Liver (tissue), 9 donors: ENCODE results near the gene SLC25A42. TPM values are rescaled to one million over a fixed set of nuclear protein-coding genes. Genes with fewer than 3 reads are reported as not detected.

Source experiments
- DNase-seq: peaks from one replicate; pipeline ENCODE4 v3.0.0-alpha.2; 2017; ENCODE audit warnings: low spot score
- H3K27ac ChIP-seq, 2 donors: one replicate each; pipeline ENCODE4 v1.7.0; 2013; ENCODE audit warnings: inconsistent platforms in 2 of 2, low read length in 2 of 2, control low read depth in 1 of 2, low read depth in 1 of 2, mild to moderate bottlenecking in 1 of 2
- H3K27me3 ChIP-seq, 4 donors: one replicate each; pipeline versions ENCODE4 v1.6.1 to v1.7.0; 2013; ENCODE audit warnings: low read length in 3 of 4, inconsistent platforms in 1 of 4, mild to moderate bottlenecking in 1 of 4, moderate library complexity in 1 of 4; ENCODE audit not compliant: control insufficient read depth in 4 of 4, insufficient read depth in 4 of 4
- H3K36me3 ChIP-seq, 4 donors: one replicate each; pipeline versions ENCODE4 v1.6.1 to v1.7.0; 2013; ENCODE audit warnings: low read length in 3 of 4, mild to moderate bottlenecking in 3 of 4, low read depth in 1 of 4, moderate library complexity in 1 of 4; ENCODE audit not compliant: control insufficient read depth in 4 of 4, insufficient read depth in 3 of 4
- H3K4me1 ChIP-seq, 4 donors: one replicate each; pipeline versions ENCODE4 v1.6.1 to v1.7.0; 2013; ENCODE audit warnings: low read length in 3 of 4, mild to moderate bottlenecking in 3 of 4, moderate library complexity in 1 of 4; ENCODE audit not compliant: control insufficient read depth in 4 of 4, insufficient read depth in 4 of 4
- H3K4me3 ChIP-seq, 3 donors: one replicate each; pipeline versions ENCODE4 v1.6.1 to v1.7.0; 2013; ENCODE audit warnings: low read length in 3 of 3, control low read depth in 1 of 3, low read depth in 1 of 3, mild to moderate bottlenecking in 1 of 3
- H3K9ac ChIP-seq, 2 donors: one replicate each; pipeline ENCODE4 v1.7.0; 2013; ENCODE audit warnings: low read length in 2 of 2, mild to moderate bottlenecking in 2 of 2, moderate library complexity in 2 of 2, control low read depth in 1 of 2, low read depth in 1 of 2
- H3K9me3 ChIP-seq, 4 donors: one replicate each; pipeline versions ENCODE4 v1.6.1 to v1.7.0; 2013; ENCODE audit warnings: low read length in 3 of 4; ENCODE audit not compliant: control insufficient read depth in 4 of 4
- EGR1 ChIP-seq, 2 donors: IDR thresholded peaks; 2 replicates each; pipeline ENCODE4 v1.6.1; 2016 to 2018; ENCODE audit warnings: antibody characterized with exemption in 2 of 2, low read depth in 2 of 2
- FOXA1 ChIP-seq: IDR thresholded peaks from 2 replicates; pipeline ENCODE4 v1.6.1; 2016; ENCODE audit warnings: antibody characterized with exemption
- GABPA ChIP-seq, 2 donors: IDR thresholded peaks in 1 of 2; conservative IDR thresholded peaks in 1 of 2; 2 replicates each; pipeline ENCODE4 v1.6.1; 2016; ENCODE audit warnings: antibody characterized with exemption in 2 of 2, mild to moderate bottlenecking in 1 of 2, moderate library complexity in 1 of 2
- HNF4A ChIP-seq, 2 donors: conservative IDR thresholded peaks; 2 replicates each; pipeline ENCODE4 v1.6.1; 2016; ENCODE audit warnings: antibody characterized with exemption in 2 of 2, mild to moderate bottlenecking in 2 of 2
- JUND ChIP-seq, 2 donors: IDR thresholded peaks; 2 replicates each; pipeline ENCODE4 v1.6.1; 2016; ENCODE audit warnings: antibody characterized with exemption in 2 of 2
- MAX ChIP-seq: IDR thresholded peaks from 2 replicates; pipeline ENCODE4 v1.6.1; 2016; ENCODE audit warnings: antibody characterized with exemption
- NR2F2 ChIP-seq: IDR thresholded peaks from 2 replicates; pipeline ENCODE4 v1.6.1; 2016; ENCODE audit warnings: antibody characterized with exemption
- RAD21 ChIP-seq, 2 donors: IDR thresholded peaks; 2 replicates each; pipeline ENCODE4 v1.6.1; 2016; ENCODE audit warnings: antibody characterized with exemption in 2 of 2, mild to moderate bottlenecking in 2 of 2
- RXRA ChIP-seq, 2 donors: IDR thresholded peaks; 2 replicates each; pipeline ENCODE4 v1.6.1; 2017 to 2018; ENCODE audit warnings: antibody characterized with exemption in 2 of 2, mild to moderate bottlenecking in 1 of 2
- SP1 ChIP-seq: IDR thresholded peaks from 2 replicates; pipeline ENCODE4 v1.6.1; 2018; ENCODE audit warnings: antibody characterized with exemption, mild to moderate bottlenecking
- TAF1 ChIP-seq: conservative IDR thresholded peaks from 2 replicates; pipeline ENCODE4 v1.6.1; 2016; ENCODE audit warnings: antibody characterized with exemption, mild to moderate bottlenecking
- YY1 ChIP-seq: IDR thresholded peaks from 2 replicates; pipeline ENCODE4 v1.6.1; 2016; ENCODE audit warnings: antibody characterized with exemption, mild to moderate bottlenecking
- ZBTB33 ChIP-seq: IDR thresholded peaks from 2 replicates; pipeline ENCODE4 v1.6.1; 2016; ENCODE audit warnings: antibody characterized with exemption
- WGBS: extraction: QIAGEN DNeasy Blood & Tissue Kit; methylation state at CpG from one replicate; pipeline ENCODE4 v1.1.7; 2013; 5-methylcytosine and 5-hydroxymethylcytosine counted together
- polyA plus RNA-seq, 2 donors: library from polyadenylated mRNA; stranded (reverse) in 1 of 2; unstranded in 1 of 2; fragments of 200-250 nt in 1 of 2; fragments of >200 nt in 1 of 2; fragmentation: Nextera tagmentation in 1 of 2; extraction: Ambion mirVana in 1 of 2; gene quantifications; one replicate each; pipeline versions ENCODE4 v1.2.1 to v1.2.3, GENCODE V29; 2013 to 2015
- total RNA-seq, 2 donors: library from RNA; depleted of rRNA; stranded (reverse); fragments of >200 nt; gene quantifications; one replicate each; pipeline ENCODE4 v1.2.3, GENCODE V29; 2014
- TF ChIP-seq, protein P1 (sequence below): IDR thresholded peaks from 2 replicates; pipeline ENCODE4 v1.6.1; 2016; ENCODE audit warnings: antibody characterized with exemption, mild to moderate bottlenecking
- TF ChIP-seq, protein P2 (sequence below): fragments of 150-350 bp; IDR thresholded peaks from 2 replicates; pipeline ENCODE4 v1.5.1; 2017; ENCODE audit warnings: improper control_type of control experiment, low read depth, low read length; ENCODE audit not compliant: missing input control
- donor health status: healthy.
- donor health status: healthy.
- donor health status: healthy.
- donor health status: healthy.
- donor health status: healthy.

The SLC25A42 gene
- total and polyA plus RNA-seq, 4 donors: 24.7 to 89.6 (median 60.2) TPM

DNA sequence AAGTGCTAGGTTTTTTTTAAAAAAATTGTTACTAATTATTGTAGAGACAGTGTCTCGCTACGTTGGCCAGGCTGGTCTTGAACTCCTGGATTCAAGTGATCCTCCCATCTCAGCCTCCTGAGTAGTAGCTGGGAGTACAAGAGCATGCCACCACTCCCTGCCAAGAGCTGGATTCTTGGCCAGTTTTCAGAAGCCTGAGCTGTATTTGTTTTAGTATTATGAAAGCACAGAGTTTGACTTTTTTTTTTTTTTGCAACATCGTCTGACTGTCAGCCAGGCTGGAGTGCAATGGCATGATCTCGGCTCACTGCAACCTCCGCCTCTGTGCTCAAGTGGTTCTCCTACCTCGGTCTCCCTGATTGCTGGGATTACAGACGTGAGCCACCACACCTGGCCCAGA, 23.4 kb upstream of the SLC25A42 start (continued):
- no peak for TF ChIP-seq GABPA (IDR thresholded peaks at IDR 0.05 in 1 of 2, conservative IDR thresholded peaks at IDR 0.05 in 1 of 2)
- TF ChIP-seq SP1: peak; percentile 30

GRCh38 chr19:19042732-19043280, 21.0 kb upstream of the SLC25A42 start:
- H3K36me3 ChIP-seq: peaks cover 0 to 8% (median 3%) of the 10 kb centered on the region in 4 donors
- 95% methylated on average over 13 of the region's 13 CpGs for WGBS
- DNase-seq: no peak
- H3K4me1 ChIP-seq: peaks cover 0 to 26% (median 9%) of the 10 kb centered on the region in 4 donors
- H3K27me3 ChIP-seq: no peaks in the 10 kb centered on the region
- no peak overlapping the region for H3K27ac ChIP-seq
- no peak overlapping the region for H3K4me3 ChIP-seq
- TF ChIP-seq ZBTB33: no peak
- no peak for TF ChIP-seq JUND (IDR thresholded peaks at IDR 0.05)
- no peak for TF ChIP-seq SP1
- TF ChIP-seq EGR1 (IDR thresholded peaks at IDR 0.05; ENCODE audit: low read depth in 2 of 2): no peak
- TF ChIP-seq TAF1: no peak
- TF ChIP-seq RAD21 (IDR thresholded peaks at IDR 0.05): no peak
- no peak for TF ChIP-seq YY1
- TF ChIP-seq, protein P1, sequence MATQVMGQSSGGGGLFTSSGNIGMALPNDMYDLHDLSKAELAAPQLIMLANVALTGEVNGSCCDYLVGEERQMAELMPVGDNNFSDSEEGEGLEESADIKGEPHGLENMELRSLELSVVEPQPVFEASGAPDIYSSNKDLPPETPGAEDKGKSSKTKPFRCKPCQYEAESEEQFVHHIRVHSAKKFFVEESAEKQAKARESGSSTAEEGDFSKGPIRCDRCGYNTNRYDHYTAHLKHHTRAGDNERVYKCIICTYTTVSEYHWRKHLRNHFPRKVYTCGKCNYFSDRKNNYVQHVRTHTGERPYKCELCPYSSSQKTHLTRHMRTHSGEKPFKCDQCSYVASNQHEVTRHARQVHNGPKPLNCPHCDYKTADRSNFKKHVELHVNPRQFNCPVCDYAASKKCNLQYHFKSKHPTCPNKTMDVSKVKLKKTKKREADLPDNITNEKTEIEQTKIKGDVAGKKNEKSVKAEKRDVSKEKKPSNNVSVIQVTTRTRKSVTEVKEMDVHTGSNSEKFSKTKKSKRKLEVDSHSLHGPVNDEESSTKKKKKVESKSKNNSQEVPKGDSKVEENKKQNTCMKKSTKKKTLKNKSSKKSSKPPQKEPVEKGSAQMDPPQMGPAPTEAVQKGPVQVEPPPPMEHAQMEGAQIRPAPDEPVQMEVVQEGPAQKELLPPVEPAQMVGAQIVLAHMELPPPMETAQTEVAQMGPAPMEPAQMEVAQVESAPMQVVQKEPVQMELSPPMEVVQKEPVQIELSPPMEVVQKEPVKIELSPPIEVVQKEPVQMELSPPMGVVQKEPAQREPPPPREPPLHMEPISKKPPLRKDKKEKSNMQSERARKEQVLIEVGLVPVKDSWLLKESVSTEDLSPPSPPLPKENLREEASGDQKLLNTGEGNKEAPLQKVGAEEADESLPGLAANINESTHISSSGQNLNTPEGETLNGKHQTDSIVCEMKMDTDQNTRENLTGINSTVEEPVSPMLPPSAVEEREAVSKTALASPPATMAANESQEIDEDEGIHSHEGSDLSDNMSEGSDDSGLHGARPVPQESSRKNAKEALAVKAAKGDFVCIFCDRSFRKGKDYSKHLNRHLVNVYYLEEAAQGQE: no peak
- TF ChIP-seq, protein P2, sequence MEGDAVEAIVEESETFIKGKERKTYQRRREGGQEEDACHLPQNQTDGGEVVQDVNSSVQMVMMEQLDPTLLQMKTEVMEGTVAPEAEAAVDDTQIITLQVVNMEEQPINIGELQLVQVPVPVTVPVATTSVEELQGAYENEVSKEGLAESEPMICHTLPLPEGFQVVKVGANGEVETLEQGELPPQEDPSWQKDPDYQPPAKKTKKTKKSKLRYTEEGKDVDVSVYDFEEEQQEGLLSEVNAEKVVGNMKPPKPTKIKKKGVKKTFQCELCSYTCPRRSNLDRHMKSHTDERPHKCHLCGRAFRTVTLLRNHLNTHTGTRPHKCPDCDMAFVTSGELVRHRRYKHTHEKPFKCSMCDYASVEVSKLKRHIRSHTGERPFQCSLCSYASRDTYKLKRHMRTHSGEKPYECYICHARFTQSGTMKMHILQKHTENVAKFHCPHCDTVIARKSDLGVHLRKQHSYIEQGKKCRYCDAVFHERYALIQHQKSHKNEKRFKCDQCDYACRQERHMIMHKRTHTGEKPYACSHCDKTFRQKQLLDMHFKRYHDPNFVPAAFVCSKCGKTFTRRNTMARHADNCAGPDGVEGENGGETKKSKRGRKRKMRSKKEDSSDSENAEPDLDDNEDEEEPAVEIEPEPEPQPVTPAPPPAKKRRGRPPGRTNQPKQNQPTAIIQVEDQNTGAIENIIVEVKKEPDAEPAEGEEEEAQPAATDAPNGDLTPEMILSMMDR: no peak
- TF ChIP-seq FOXA1: no peak
- TF ChIP-seq HNF4A (conservative IDR thresholded peaks at IDR 0.05): no peak
- TF ChIP-seq GABPA (IDR thresholded peaks at IDR 0.05 in 1 of 2, conservative IDR thresholded peaks at IDR 0.05 in 1 of 2): no peak
- no peak for TF ChIP-seq NR2F2
- no peak for TF ChIP-seq MAX
- no peak for TF ChIP-seq RXRA (IDR thresholded peaks at IDR 0.05)
- H3K9me3 ChIP-seq: no peaks in the 10 kb centered on the region
- no peak overlapping the region for H3K9ac ChIP-seq
